ENCODE measurements around the gene CDH16.

CDH16 gene

DNA sequence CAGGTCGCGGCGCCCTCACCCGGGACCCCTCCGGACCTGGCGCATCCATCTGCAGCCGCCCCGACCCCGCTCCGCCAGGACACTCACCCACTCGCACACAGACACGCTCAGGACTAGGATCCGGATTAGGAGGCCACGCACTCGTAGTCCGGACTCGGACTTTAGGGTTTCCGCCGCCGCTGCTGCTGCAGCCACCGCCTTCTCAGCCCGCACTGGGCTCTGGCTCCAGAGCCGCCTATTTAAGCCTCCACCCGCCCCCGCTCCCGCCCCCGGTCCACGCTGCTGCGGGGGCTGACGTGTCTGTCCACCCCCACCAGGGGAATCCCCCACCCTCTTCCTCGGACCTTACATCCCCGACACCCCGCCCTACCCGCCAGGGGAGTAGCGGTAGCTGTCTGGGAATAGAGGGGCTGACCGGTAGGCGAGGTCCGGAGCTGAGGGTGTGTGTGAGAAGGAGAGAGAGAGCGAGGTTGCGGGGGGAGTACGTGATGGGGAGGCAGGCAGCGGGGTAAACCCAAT, 6.7 kb upstream of the CDH16 start, which contains the start of gene RRAD:
RRAD (minus strand) TSS at position 214 of the 519 bp plus-strand sequence. CDS start 356 bp downstream, outside the sequence.
- TF ChIP-seq CTCF (IDR thresholded peaks at IDR 0.05; ENCODE audit: extremely low read depth, missing control alignments): no peak

DNA sequence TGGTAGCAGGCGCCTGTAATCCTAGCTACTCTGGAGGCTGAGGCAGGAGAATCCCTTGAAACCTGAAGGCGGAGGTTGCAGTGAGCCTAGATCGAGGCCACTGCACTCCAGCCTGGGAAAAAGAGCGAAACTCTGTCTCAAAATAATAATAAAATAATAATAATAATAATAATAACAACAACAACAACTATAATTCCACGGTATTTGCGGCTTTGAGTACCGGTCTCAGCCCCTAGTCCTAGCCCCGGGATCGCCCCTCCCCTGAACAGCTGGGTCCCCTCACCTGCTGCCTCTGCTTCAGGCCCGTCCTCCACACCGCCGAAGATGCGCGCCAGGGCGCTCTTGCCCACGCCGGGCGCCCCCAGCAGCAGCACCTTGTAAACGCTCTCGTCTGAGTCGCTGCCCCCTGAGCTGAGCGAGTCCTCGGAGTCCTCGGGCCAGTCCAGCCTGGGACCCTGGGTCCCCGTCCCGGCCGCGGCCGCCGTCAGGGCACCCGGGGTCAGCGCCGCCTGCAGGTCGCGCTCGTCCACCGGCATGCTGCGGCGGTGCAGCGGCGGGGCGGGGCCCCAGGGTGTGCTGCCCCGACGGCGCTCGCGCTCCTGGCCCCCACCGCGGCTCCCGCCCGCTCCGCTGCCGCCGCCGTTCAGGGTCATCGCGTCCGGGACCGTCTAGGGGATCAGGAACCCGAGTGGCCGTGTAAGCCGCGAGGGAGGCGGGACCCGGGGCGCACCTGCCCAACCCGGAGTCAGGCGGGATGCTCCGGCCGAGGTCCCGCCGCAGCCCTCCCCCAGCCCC, 6.0 kb upstream of the CDH16 start:
- peak; percentile 87 for DNase-seq (ENCODE audit: low spot score)
- peak; percentile 38 for TF ChIP-seq CTCF (IDR thresholded peaks at IDR 0.05; ENCODE audit: extremely low read depth, missing control alignments)

More for the DNA sequence above, 6.7 kb upstream of the CDH16 start, which contains the start of gene RRAD:
- DNase-seq (ENCODE audit: low spot score): peak; percentile 59

DNA sequence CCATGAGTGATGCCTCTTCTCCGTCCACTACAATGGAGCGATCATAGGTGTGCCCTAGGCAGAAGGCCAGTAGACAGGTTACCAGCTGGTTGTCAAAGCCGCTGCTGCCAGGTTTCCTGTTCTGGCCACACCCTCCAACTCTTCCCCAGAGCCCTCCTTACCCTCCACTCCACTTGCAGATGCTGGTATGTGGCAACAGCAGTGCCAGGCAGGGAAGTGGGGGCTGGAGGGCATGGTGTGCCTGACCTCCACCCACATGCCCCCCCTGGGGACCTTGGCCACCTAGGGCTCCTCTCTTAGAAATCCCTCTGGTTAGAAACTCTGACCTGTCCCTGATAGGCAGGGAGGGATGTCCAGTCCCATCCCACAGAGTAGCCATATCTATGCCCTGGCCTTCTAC, 5.2 kb upstream of the CDH16 start:
- TF ChIP-seq CTCF (IDR thresholded peaks at IDR 0.05; ENCODE audit: extremely low read depth, missing control alignments): no peak
- no peak for DNase-seq (ENCODE audit: low spot score)

DNA sequence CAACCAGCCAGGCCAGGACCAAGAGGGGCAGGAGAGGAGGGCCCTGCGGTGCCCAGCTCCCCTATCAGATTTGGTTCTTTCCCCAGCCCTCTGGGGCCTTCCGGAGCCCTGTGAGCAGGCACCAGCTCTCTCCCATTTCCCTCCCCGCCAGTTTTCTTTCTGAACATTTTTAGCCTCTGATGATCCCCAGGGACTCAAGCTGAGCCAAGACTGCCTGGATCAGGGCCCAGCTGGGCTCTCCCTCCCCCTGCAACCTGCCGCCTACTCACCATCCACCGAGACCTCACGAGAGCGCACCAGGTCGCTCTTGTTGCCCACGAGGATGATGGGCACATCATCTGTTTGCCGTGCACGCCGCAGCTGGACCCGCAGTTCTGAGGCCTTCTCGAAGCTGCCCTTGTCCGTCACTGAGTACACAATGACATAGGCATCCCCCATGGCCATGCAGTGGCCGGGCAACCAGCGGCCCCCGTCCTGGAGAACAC, 4.6 kb upstream of the CDH16 start:
- DNase-seq (ENCODE audit: low spot score): no peak

GRCh38 chr16:66921729-66922450, 3.2 kb upstream of the CDH16 start:
- TF ChIP-seq CTCF (IDR thresholded peaks at IDR 0.05; ENCODE audit: extremely low read depth, missing control alignments): no peak
- no peak for DNase-seq (ENCODE audit: low spot score)

More for the DNA sequence above, 4.6 kb upstream of the CDH16 start:
- no peak for TF ChIP-seq CTCF (IDR thresholded peaks at IDR 0.05; ENCODE audit: extremely low read depth, missing control alignments)

DNA sequence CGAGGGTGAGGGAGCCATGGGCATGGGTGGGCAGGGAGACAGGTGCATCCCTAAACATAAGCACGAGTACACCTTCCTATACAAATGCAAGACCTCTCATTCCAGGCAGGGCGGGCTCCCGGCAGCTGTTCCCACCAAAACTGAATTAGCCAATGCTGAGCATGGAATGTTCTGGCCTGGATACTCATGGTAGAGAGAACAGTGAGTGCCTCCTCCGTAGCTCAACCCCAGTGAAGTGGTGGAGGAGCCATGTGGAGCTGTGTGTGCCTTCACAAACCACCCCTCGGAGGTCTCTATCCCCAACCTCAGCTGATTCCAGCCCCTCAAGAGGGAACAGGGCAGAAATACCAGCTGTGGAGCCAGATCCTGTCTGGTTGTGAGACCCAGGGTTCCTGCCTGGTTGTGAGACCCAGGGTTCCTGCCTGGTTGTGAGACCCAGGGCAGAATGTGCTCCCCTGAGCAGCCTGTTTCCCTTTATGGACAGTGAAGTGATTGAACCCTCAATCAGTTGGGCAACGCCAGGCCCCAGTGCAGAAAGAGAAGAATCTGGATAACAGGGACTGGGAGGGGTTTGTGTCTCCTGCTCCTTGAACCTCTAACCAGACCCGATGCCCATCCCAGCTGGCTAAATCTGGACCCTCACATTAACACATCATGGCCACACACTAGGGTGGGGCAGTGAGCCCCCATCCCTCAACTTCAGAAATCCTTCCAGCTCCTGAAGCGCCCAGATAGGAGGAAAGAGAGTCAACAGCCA, 2.4 kb upstream of the CDH16 start:
- DNase-seq (ENCODE audit: low spot score): no peak
- TF ChIP-seq CTCF (IDR thresholded peaks at IDR 0.05; ENCODE audit: extremely low read depth, missing control alignments): no peak
